ENCODE data around the gene TRAPPC4.
"Not testable (repeated sequence)": the region's sequence is repeated elsewhere in the genome, so short reads cannot be mapped to it uniquely, and the experiment has no call there.

Gene TRAPPC4

GRCh38 chr11:119014209-119014924, 4.2 kb upstream of the TRAPPC4 start:
- no peak for DNase-seq

GRCh38 chr11:119015054-119015611, 3.4 kb upstream of the TRAPPC4 start:
- DNase-seq = no peak

DNA sequence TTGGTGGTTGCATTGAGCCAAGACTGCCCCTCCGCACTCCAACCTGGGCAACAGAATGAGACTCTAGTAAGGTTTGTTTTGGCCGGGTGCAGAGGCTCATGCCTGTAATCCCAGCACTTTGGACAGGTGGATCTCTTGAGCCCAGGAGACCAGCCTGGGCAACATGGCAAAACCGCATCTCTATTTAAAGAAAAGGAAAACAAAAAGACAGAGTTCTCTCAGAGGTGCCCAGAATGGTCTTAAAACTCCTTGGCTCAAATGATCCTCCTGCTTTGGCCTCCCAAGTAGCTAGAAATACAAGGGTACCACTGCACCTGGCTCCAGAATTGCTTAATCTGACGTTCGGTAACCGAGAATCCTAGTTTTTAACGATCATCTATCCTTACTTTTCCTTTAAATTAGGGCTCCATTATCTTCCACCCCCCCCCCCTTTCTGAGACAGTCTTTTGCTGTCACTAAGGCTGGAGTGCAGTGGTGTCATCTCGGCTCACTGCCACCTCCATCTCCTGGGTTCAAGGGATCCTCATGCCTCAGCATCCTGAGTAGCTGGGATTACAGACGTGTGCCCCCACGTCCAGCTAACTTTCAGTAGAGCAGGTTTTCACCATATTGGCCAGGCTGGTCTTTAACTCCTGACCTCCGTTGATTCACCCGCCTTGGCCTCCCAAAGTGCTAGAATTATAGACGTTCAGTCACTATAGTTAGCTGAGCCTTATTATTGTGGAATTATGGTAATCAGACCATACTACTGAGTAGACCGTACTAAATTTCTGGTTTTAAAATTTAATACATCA, 2.2 kb upstream of the TRAPPC4 start:
- no peak for DNase-seq

DNA sequence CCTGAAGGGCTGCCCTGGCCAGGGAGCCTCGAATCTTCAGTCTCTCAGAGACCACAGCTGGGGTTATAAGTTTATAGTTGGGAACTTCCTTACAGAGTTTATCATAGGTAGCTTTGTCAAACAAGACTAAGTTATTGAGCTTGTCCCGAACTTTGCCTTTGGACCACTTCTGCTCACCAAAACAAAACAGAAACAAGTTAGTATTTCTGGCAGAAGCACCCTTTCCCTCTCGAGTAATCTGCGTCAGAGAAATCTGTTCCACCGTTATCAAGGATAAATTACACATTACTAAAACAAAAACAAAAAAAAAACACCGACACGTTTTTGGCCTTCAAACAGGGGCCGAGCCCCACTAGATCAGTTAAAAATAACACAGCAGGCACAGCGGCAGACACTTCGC, 1.2 kb upstream of the TRAPPC4 start:
- not testable (repeated sequence) for DNase-seq

DNA sequence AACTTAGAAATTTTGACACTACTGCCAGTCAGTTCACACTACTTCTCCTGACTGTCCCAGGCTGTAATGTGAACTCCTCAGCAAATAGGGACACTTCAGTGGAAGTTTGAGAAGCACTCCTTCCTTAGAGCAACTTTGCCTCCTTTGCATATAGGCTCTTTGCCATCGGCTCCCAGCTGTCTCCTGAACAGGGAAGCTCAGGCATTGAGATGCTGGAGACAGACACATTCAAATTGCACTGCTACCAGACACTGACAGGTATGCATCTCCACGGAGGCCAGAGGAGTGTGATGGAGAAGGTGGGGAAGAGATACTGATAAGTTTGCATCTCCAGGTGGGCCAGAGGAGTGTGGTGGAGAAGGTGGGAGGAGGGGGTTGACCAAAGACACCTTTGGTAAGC, 1.4 kb downstream of the TRAPPC4 start:
- DNase-seq = no peak

DNA sequence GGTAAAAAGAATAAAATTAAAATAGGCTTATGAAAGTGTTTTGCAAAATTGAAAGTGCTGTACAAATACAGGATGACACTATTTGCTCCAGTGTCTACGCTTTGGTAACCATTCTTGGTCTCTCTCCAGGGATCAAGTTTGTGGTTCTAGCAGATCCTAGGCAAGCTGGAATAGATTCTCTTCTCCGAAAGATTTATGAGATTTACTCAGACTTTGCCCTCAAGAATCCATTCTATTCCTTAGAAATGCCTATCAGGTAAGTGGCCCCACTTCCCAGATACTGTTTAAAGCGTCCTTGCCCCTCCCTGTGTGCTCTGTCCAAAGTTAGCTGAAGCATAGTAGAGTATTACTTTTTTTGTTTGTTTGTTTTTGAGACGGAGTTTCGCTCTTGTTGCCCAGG, 3.1 kb downstream of the TRAPPC4 start:
- DNase-seq = no peak

DNA sequence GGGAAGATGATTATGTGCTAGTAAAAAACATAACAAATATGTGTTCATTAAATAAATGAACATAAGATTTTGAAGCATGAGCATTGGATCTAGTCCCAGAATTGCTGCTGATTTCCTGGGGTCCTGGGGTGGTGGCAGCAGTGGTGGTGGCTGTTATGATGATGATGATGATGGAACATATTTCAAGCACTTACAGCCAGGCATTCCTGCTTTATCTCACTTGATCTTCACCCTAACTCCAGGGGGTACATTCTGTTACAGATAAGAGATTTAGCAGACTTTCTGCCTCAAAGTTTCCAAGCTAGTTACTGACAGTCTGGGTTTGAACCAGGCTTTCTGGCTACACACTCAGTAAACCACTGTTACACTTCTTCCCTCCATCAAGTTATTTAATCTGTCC, 5.2 kb downstream of the TRAPPC4 start:
- DNase-seq = no peak

DNA sequence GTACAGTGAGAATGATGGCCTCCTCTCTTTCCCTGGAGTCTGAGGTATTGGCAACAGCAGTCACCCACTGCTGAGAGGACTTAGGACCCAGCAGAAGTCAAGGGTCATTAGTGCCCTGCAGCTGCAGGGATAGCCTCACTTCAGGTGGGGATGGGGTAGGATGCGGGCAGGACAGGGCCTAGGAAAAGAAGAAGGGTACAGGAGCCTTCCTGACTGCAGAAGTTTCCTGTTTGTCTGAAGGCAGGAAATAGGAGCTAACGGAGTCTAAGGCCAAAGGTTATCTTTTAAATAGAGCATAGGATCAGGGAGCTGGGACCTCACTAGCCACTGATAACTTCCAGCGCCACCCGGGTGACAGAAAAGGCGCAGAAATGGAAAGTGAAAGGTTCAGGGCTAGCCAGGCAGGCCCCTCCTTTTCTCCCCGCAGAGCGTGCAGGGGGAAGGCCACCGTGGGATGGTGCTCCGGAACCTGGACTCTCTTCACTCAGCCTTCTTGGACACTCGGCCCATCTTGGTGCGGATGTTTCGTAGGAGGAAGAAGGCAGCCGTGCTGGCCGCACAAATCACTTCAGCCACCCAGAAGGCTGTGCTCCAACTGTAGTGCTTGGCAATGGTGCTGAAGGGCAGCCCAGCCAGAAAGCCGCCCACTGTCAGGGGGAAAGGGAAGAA, 6.0 kb downstream of the TRAPPC4 start:
- DNase-seq = no peak

- no peak for DNase-seq
These were observed 6.5 kb downstream of the TRAPPC4 start for GRCh38 chr11:119025099-119025473.

DNA sequence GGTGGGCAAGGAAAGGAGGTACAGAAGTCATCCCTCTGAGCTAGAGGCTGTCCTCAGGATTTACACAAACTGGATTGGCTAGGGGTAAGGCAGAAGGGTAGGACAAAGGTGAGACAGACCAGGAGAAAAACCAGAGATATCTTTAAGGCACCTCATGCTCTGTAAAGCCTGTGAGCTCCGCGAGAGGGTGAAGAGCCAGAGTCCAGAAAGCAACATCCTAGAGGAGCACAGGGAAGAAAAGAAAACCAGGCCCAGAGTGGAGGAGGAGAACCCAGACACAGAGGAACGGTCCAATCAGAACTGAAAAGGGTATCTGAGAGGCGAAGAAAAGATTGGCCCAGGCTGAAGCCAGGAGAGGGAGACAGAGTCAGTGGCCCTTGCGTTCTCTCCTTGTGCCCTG, 7.0 kb downstream of the TRAPPC4 start:
- DNase-seq = no peak

DNA sequence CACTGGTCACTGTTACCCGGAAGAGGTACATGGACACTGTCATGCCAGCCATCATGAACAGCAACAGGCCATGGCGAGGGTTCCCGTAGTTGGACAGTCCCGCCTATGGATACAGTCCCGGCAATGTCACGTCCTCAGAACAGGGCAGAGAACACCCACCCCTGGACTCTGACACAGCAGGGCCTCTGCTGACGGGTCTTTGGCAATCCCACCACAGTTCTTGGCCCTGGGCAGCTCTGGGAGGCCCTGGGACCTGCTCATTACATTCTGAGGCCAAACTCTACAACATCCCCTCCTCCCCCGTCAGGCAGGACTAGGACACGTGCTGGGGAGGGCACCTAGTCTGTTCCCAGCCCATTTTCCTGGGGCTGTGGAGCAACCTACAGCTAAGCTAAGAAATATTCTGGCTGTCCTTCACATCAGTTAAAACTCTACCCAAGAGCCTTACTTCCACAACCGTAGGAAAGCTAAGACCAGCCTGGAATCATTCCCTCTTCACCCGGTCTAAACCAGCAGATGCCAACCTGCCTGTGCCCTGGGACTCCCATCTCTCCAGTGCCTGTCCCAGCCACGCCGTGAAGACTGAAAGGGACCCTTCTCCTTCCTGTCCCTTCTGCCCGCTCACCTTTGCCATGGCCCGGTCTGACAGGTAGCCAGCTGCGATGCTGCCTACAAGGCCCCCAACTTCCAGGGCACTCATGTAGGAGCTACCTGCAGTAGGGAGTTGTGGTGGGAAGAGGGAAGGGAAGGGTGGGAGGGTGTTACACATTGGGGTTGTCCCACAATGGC, 7.6 kb downstream of the TRAPPC4 start:
- no peak for DNase-seq

- DNase-seq = no peak
These were observed 8.4 kb downstream of the TRAPPC4 start for GRCh38 chr11:119026970-119027369.

- no peak for DNase-seq
These were observed 9.2 kb downstream of the TRAPPC4 start for GRCh38 chr11:119027561-119028345.

DNA sequence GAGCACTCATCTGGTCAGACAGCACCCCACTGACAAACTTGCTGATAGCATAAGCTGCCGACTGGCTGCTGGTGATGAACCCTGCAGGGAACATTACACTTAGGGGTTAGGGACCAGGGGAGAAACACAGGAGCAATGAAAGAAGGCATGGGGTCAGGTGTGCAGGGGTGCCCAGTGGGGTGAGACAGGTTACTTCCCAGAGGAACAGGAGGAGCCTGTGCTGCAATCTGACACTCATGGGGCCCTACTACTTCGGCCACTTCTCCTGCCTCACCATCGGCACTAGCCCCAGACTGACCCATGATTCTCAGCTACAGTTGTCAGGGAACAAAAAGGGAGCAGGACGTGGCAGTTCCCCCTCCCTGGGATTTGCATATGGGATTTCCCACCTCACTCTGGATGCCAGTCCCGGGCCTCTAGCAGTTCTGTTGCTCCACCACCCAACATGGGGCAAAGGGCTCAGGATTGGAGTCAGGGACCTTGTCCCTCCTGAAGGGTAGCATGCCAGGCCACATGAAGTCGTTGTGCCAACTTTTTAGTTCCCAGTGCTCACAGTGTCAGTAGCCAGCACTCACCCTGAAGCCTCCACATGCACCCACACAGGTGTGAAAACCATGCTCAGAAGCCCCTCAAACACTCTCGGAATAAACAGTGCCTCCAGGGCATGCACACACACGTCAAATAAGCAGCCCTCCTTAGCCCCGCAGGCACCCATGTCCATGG, 9.9 kb downstream of the TRAPPC4 start:
- DNase-seq = no peak

DNA sequence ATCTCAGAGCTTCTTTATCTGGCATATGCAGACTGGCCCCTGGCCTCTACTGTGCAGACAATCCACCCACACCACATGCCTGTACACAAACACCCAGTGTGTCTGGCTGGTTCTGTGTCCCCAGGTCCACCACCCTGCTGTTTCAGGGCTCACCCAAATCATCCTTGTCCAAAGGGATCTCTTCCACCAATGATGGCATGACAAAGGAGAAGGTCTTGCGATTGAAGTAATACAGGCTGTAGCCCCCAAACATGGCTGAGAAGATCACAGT, 10.4 kb downstream of the TRAPPC4 start:
- no peak for DNase-seq

- DNase-seq = peak; percentile 17
These were observed 10.9 kb downstream of the TRAPPC4 start for GRCh38 chr11:119029340-119030028.

- DNase-seq = no peak
These were observed 11.4 kb downstream of the TRAPPC4 start for GRCh38 chr11:119030029-119030328.

- peak; percentile 98 for DNase-seq
These were observed 11.9 kb downstream of the TRAPPC4 start, which contains the start of gene SLC37A4 for GRCh38 chr11:119030329-119031047. SLC37A4 (minus strand) TSS chr11:119030877.

DNA sequence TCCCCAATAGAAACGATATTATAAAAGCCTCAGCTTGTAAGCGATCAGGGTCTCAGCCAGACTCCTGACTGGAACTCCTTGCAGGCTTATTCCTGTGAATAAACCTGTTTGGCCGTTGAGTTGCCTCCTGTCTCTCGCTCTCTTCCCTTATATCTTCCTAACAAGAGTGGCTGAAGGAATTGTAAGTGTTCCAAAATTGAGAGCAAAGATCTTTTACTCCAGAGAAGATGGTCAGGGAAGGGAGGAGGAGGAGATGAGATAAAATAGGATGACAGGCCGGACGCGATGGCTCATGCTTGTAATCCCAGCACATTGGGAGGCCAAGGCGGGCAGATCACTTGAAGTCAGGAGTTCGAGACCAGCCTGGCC, 13.3 kb downstream of the TRAPPC4 start:
- no peak for DNase-seq

- not testable (repeated sequence) for DNase-seq
These were observed 14.9 kb downstream of the TRAPPC4 start for GRCh38 chr11:119033421-119033820.

All from central memory CD4-positive, alpha-beta T cell (primary cell).